Caco-2 (cell line): ENCODE measurements around the gene MID2. TPM values are rescaled to one million over a fixed set of nuclear protein-coding genes. Genes with fewer than 3 reads are reported as not detected.

Experiments
- BruUV-seq: library from RNA; stranded (reverse); fragments of 400-500 nt; replicated peaks from 2 replicates; lab custom pipeline; 2021; lab: Mats Ljungman, UMichigan
- CTCF ChIA-PET: fragments of 300-600 bp; sonication (Branson Sonifier 250); formaldehyde crosslinking; loops from one replicate; lab custom pipeline; 2022; ENCODE audit warnings: antibody characterized with exemption; lab: Charles Lee
- POLR2A ChIA-PET: fragments of 300-600 bp; sonication (Branson Sonifier 250); formaldehyde crosslinking; loops from one replicate; lab custom pipeline; 2022; ENCODE audit warnings: antibody characterized with exemption; lab: Charles Lee
- DNase-seq, 2 experiments: peaks; one replicate each; pipeline versions ENCODE4 v3.0.0 to v3.0.0-alpha.2; 2020 to 2022
- H3K27me3 ChIP-seq: replicated peaks from 2 replicates; pipeline ENCODE4 v1.6.0; 2011; ENCODE audit warnings: low read length; ENCODE audit not compliant: control insufficient read depth, insufficient read depth
- H3K36me3 ChIP-seq: 2 replicates; pipeline ENCODE4 v1.5.1; 2011; ENCODE audit warnings: low read length; ENCODE audit not compliant: control insufficient read depth, insufficient read depth
- H3K4me1 ChIP-seq: fragments of 250-450 bp; sonication (Bioruptor Pico); 2 replicates; pipeline ENCODE4 v1.5.1; 2020; ENCODE audit warnings: mild to moderate bottlenecking
- H3K4me3 ChIP-seq: 2 replicates; pipeline ENCODE4 v1.5.1; 2011; ENCODE audit warnings: low read depth, mild to moderate bottlenecking, control low read depth, low read length
- H3K9me3 ChIP-seq: fragments of 250-450 bp; sonication (Bioruptor Pico); 2 replicates; pipeline ENCODE4 v1.5.1; 2020; ENCODE audit warnings: mild to moderate bottlenecking, moderate library complexity
- H3K27ac Mint-ChIP-seq: one replicate; pipeline ENCODE4 v1.8.0; 2022; ENCODE audit warnings: mixed read lengths; ENCODE audit not compliant: unreplicated experiment
- H3K27me3 Mint-ChIP-seq: one replicate; pipeline ENCODE4 v1.8.0; 2022; ENCODE audit warnings: mixed read lengths; ENCODE audit not compliant: insufficient read depth, unreplicated experiment
- H3K36me3 Mint-ChIP-seq: one replicate; pipeline ENCODE4 v1.8.0; 2022; ENCODE audit warnings: mild to moderate bottlenecking, mixed read lengths; ENCODE audit not compliant: insufficient read depth, unreplicated experiment
- H3K4me1 Mint-ChIP-seq: one replicate; pipeline ENCODE4 v1.8.0; 2022; ENCODE audit warnings: low read depth, mixed read lengths; ENCODE audit not compliant: unreplicated experiment
- H3K4me3 Mint-ChIP-seq: one replicate; pipeline ENCODE4 v1.8.0; 2022; ENCODE audit warnings: mild to moderate bottlenecking, moderate library complexity, mixed read lengths; ENCODE audit not compliant: unreplicated experiment
- H3K9me3 Mint-ChIP-seq: one replicate; pipeline ENCODE4 v1.8.0; 2022; ENCODE audit warnings: mixed read lengths; ENCODE audit not compliant: unreplicated experiment
- intact Hi-C: fragments of 100-400 bp; cut with micrococcal nuclease; formaldehyde crosslinking; loops from one replicate; pipeline ENCODE4 v1.10.0; 2022; ENCODE audit not compliant: unreplicated experiment
- total RNA-seq: library from RNA; stranded (reverse); gene quantifications from 2 replicates; pipeline ENCODE4 v1.2.3, GENCODE V29; 2022
- TF ChIP-seq, protein P1 (sequence below), 2 experiments: fragments of 200-600 bp in 1 of 2; IDR thresholded peaks; 1 replicate in 1 of 2; 2 replicates in 1 of 2; pipeline versions ENCODE4 v1.5.1 to v1.8.0; 2011 to 2022; ENCODE audit warnings: antibody characterized with exemption in 1 of 2, control low read depth in 1 of 2, inconsistent platforms in 1 of 2, low read depth in 1 of 2, low read length in 1 of 2, mild to moderate bottlenecking in 1 of 2, moderate library complexity in 1 of 2; ENCODE audit not compliant: insufficient read depth in 1 of 2, severe bottlenecking in 1 of 2, unreplicated experiment in 1 of 2

MID2 gene
- total RNA-seq, 1 experiment from 2014 or later = 1.9 TPM

DNA sequence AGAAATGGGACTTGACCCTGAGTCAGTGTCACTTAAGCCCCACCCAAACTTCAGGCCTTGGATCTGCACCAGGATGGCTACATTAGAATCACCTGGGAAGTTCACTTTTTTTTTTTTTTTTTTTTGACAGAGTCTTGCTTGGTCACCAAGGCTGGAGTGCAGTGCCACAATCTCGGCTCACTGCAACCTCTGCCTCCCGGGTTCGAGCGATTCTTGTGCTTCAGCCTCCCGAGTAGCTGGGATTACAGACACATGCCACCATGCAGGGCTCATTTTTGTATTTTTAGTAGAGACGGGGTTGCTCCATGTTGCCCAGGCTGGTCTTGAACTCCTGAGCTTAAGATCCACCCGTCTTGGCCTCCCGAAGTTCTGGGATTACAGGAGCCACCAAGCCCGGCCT lies 45.1 kb upstream of the MID2 start:
- Histone ChIP-seq H3K9me3 (no peaks in the 10 kb centered on the region), H3K4me3 (no peak overlapping the region), H3K27me3 (no peaks in the 10 kb centered on the region), H3K36me3 (no peaks in the 10 kb centered on the region), H3K4me1 (no peaks in the 10 kb centered on the region)
- no peak overlapping the region for H3K27ac Mint-ChIP-seq
- peaks cover 11% of the 10 kb centered on the region for H3K27me3 Mint-ChIP-seq
- DNase-seq = no peak
- no peaks in the 10 kb centered on the region for H3K9me3 Mint-ChIP-seq
- H3K4me1 Mint-ChIP-seq = peaks cover 12% of the 10 kb centered on the region
- TF ChIP-seq, protein P1, sequence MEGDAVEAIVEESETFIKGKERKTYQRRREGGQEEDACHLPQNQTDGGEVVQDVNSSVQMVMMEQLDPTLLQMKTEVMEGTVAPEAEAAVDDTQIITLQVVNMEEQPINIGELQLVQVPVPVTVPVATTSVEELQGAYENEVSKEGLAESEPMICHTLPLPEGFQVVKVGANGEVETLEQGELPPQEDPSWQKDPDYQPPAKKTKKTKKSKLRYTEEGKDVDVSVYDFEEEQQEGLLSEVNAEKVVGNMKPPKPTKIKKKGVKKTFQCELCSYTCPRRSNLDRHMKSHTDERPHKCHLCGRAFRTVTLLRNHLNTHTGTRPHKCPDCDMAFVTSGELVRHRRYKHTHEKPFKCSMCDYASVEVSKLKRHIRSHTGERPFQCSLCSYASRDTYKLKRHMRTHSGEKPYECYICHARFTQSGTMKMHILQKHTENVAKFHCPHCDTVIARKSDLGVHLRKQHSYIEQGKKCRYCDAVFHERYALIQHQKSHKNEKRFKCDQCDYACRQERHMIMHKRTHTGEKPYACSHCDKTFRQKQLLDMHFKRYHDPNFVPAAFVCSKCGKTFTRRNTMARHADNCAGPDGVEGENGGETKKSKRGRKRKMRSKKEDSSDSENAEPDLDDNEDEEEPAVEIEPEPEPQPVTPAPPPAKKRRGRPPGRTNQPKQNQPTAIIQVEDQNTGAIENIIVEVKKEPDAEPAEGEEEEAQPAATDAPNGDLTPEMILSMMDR (IDR thresholded peaks at IDR 0.05; ENCODE audit: insufficient read depth in 1 of 2, low read depth in 1 of 2, low read length in 1 of 2, severe bottlenecking in 1 of 2, unreplicated experiment in 1 of 2) = no peak
- H3K36me3 Mint-ChIP-seq = no peaks in the 10 kb centered on the region
- BruUV-seq = no TSS peak
- ChIA-PET CTCF (interaction anchor here (0.7 kb wide), 1 partner anchor 886 kb away, joined by 7 read pairs; no protein-coding TSS in a partner anchor), POLR2A (no interaction called here)
- intact Hi-C loops = no loop called here
- no peak overlapping the region for H3K4me3 Mint-ChIP-seq

DNA sequence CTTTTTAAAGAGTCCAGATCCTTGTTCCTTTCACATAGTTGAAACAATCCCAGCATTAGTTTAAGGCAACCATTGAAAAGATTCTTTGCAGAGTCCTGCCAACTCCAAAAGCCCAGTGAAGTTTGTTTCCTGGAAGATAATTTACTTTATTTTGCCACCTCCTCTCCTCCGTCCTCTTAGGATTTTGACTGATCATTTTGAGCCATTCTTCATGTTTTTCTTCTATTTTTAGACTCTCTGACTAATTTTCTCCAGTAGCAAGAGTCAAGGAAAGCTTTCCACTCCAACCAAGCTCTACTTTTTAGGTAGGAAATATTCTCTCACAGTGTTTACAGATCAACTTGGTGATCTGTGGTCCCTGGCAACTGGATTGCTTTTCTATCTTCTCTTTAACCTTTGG lies 37.8 kb upstream of the MID2 start:
- Histone ChIP-seq H3K36me3 (no peaks in the 10 kb centered on the region), H3K9me3 (no peaks in the 10 kb centered on the region), H3K4me1 (no peaks in the 10 kb centered on the region), H3K4me3 (no peak overlapping the region), H3K27me3 (no peaks in the 10 kb centered on the region)
- no peak overlapping the region for H3K27ac Mint-ChIP-seq
- ChIA-PET CTCF (no interaction called here), POLR2A (no interaction called here)
- peaks cover 9% of the 10 kb centered on the region for H3K27me3 Mint-ChIP-seq
- BruUV-seq = no TSS peak
- TF ChIP-seq, protein P1 (IDR thresholded peaks at IDR 0.05; ENCODE audit: insufficient read depth in 1 of 2, low read depth in 1 of 2, low read length in 1 of 2, severe bottlenecking in 1 of 2, unreplicated experiment in 1 of 2) = no peak
- DNase-seq = no peak
- intact Hi-C loops = no loop called here
- H3K36me3 Mint-ChIP-seq = no peaks in the 10 kb centered on the region
- H3K4me1 Mint-ChIP-seq = no peaks in the 10 kb centered on the region
- no peak overlapping the region for H3K4me3 Mint-ChIP-seq
- no peaks in the 10 kb centered on the region for H3K9me3 Mint-ChIP-seq

DNA sequence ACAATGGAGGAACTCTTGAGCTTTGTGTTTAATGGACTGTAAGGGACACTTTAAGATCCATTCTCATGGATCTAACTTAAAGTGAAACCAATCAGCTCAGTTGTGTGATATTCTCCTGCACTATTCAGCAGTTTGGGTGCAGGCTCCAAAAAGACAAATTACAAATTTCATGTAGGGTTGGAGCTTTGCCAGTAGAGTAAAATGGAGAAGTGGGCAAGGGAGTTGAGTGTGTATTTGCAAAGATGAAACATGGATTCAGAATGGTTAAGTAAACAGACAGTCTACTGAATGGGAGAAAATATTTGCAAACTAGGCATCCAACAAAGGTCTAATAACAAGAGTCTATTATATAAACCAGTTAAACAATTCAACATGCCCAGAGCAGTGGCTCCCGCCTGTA lies 21.2 kb upstream of the MID2 start:
- TF ChIP-seq, protein P1 (IDR thresholded peaks at IDR 0.05; ENCODE audit: insufficient read depth in 1 of 2, low read depth in 1 of 2, low read length in 1 of 2, severe bottlenecking in 1 of 2, unreplicated experiment in 1 of 2) = no peak
- Mint-ChIP-seq H3K36me3 (no peaks in the 10 kb centered on the region), H3K4me3 (no peak overlapping the region), H3K4me1 (no peaks in the 10 kb centered on the region), H3K27me3 (peaks cover 9% of the 10 kb centered on the region), H3K9me3 (no peaks in the 10 kb centered on the region), H3K27ac (no peak overlapping the region)
- POLR2A ChIA-PET = no interaction called here
- no peaks in the 10 kb centered on the region for H3K4me1 ChIP-seq
- DNase-seq = no peak
- intact Hi-C loops = no loop called here
- no peak overlapping the region for H3K4me3 ChIP-seq
- BruUV-seq = no TSS peak
- H3K36me3 ChIP-seq = no peaks in the 10 kb centered on the region
- no peaks in the 10 kb centered on the region for H3K27me3 ChIP-seq
- CTCF ChIA-PET = no interaction called here
- H3K9me3 ChIP-seq = no peaks in the 10 kb centered on the region
